ENCODE measurements around the gene PRPF40A. TPM values are rescaled to one million over a fixed set of nuclear protein-coding genes. Genes with fewer than 3 reads are reported as not detected.
"Not testable (repeated sequence)": the region's sequence is repeated elsewhere in the genome, so short reads cannot be mapped to it uniquely, and the experiment has no call there.

The PRPF40A gene
- total RNA-seq, 1 donor from 2014 or later, result 74.6 TPM

DNA sequence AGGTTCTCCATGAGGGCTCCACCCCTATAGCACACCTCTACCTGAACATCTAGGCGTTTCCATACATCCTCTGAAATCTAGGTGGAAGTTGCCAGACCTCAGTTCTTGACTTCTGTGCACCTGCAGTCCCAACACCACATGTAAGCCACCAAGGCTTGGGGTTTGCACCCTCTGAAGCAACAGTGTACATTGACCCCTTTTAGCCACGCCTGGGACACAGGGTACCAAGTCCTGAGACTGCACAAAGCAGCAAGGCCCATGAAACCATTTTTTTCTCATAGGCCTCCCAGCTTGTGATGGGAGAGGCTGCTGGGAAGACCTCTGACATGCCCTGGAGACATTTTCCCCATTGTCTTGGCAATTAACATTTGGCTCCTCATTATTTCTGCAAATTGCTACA is 21.2 kb upstream of the PRPF40A start:
- H3K27ac ChIP-seq, result no peak overlapping the region
- TF ChIP-seq POLR2A (IDR thresholded peaks at IDR 0.05) (no peak), POLR2AphosphoS5 (IDR thresholded peaks at IDR 0.05; ENCODE audit: insufficient read depth in 1 of 2, low read depth in 1 of 2) (no peak), CTCF (IDR thresholded peaks at IDR 0.05) (no peak)
- H3K4me1 ChIP-seq, result no peaks in the 10 kb centered on the region
- no peak for DNase-seq (ENCODE audit: extremely low spot score in 2 of 2)
- intact Hi-C loops (cut with DNase I), result no loop called here
- H3K36me3 ChIP-seq, result peaks cover 0 to 24% of the 10 kb centered on the region in 2 donors
- H3K27me3 ChIP-seq, result no peaks in the 10 kb centered on the region
- no peaks in the 10 kb centered on the region for H3K9me3 ChIP-seq
- no peak overlapping the region for H3K4me3 ChIP-seq

DNA sequence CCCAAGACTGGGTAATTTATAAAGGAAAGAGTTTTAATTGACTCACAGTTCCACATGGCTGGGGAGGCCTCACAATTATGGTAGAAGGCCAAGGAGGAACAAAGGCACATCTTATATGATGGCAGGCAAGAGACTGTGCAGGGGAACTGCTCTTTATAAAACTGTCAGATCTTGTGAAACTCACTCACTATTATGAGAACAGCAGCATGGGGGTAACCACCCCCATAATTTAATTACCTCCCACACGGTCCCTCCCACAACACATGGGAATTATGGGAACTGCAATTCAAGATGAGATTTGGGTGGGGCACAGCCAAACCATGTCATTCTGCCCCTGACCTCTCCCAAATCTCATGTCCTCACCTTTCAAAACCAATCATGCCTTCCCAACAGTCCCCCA is 20.2 kb upstream of the PRPF40A start:
- H3K4me3 ChIP-seq; intact Hi-C loops (cut with DNase I); DNase-seq (ENCODE audit: extremely low spot score in 2 of 2); H3K27me3 ChIP-seq; H3K27ac ChIP-seq; H3K9me3 ChIP-seq; H3K4me1 ChIP-seq: not testable (repeated sequence)
- H3K36me3 ChIP-seq, result peaks cover 0 to 24% of the 10 kb centered on the region in 2 donors

GRCh38 chr2:152730591-152731333 is 13.5 kb upstream of the PRPF40A start:
- Histone ChIP-seq H3K27ac (no peak overlapping the region), H3K36me3 (no peaks in the 10 kb centered on the region), H3K9me3 (no peaks in the 10 kb centered on the region), H3K4me3 (no peak overlapping the region), H3K27me3 (no peaks in the 10 kb centered on the region), H3K4me1 (peaks cover 10% of the 10 kb centered on the region)
- intact Hi-C loops (cut with DNase I), result no loop called here
- TF ChIP-seq POLR2AphosphoS5 (IDR thresholded peaks at IDR 0.05; ENCODE audit: insufficient read depth in 1 of 2, low read depth in 1 of 2) (no peak), POLR2A (IDR thresholded peaks at IDR 0.05) (no peak), CTCF (IDR thresholded peaks at IDR 0.05) (no peak)
- no peak for DNase-seq (ENCODE audit: extremely low spot score in 2 of 2)

GRCh38 chr2:152729844-152730243 is 12.6 kb upstream of the PRPF40A start:
- intact Hi-C loops (cut with DNase I), result no loop called here
- H3K4me1 ChIP-seq, result peaks cover 10% of the 10 kb centered on the region
- TF ChIP-seq POLR2A (IDR thresholded peaks at IDR 0.05), result no peak
- TF ChIP-seq CTCF (IDR thresholded peaks at IDR 0.05), result no peak
- no peak for TF ChIP-seq POLR2AphosphoS5 (IDR thresholded peaks at IDR 0.05; ENCODE audit: insufficient read depth in 1 of 2, low read depth in 1 of 2)
- H3K4me3 ChIP-seq, result no peak overlapping the region
- no peak for DNase-seq (ENCODE audit: extremely low spot score in 2 of 2)
- no peak overlapping the region for H3K27ac ChIP-seq
- H3K36me3 ChIP-seq, result no peaks in the 10 kb centered on the region
- H3K9me3 ChIP-seq, result no peaks in the 10 kb centered on the region
- no peaks in the 10 kb centered on the region for H3K27me3 ChIP-seq

DNA sequence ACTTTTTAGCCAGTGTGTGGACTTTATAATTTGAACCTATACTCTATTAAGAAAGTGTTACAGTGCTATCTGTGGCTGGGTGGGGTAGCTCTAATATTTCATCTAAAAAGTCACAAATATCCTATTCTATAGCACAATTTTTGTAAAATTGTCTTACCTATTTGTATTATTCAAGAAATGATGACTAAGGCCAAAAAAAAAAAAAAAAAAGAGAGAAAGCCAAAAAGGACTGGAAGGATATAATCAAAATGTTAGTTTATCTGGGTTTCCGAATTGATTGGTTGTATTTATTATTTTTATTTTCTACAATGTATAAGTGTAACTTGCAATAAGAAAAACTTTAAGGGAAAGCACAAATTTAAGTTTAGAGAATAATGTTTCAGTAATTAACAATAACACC is 6.7 kb upstream of the PRPF40A start:
- intact Hi-C loops (cut with DNase I), result no loop called here
- Histone ChIP-seq H3K27ac (no peak overlapping the region), H3K36me3 (no peaks in the 10 kb centered on the region), H3K4me1 (peaks cover 29% of the 10 kb centered on the region), H3K27me3 (no peaks in the 10 kb centered on the region), H3K4me3 (no peak overlapping the region), H3K9me3 (no peaks in the 10 kb centered on the region)
- DNase-seq (ENCODE audit: extremely low spot score in 2 of 2), result no peak
- no peak for TF ChIP-seq POLR2AphosphoS5 (IDR thresholded peaks at IDR 0.05; ENCODE audit: insufficient read depth in 1 of 2, low read depth in 1 of 2)
- TF ChIP-seq POLR2A (IDR thresholded peaks at IDR 0.05), result no peak
- TF ChIP-seq CTCF (IDR thresholded peaks at IDR 0.05), result no peak

GRCh38 chr2:152722639-152723038 is 5.4 kb upstream of the PRPF40A start:
- H3K36me3 ChIP-seq; H3K4me3 ChIP-seq; H3K27ac ChIP-seq; DNase-seq (ENCODE audit: extremely low spot score in 2 of 2); H3K27me3 ChIP-seq; intact Hi-C loops (cut with DNase I); H3K9me3 ChIP-seq: not testable (repeated sequence)
- peaks cover 29% of the 10 kb centered on the region for H3K4me1 ChIP-seq
